Neural progenitor cell (in vitro differentiated cells): ENCODE results near the gene STARD9. TPM values are rescaled to one million over a fixed set of nuclear protein-coding genes. Genes with fewer than 3 reads are reported as not detected.

ENCODE experiments used
- DNase-seq: peaks from one replicate; pipeline ENCODE4 v3.0.0-alpha.2; 2016; ENCODE audit warnings: low spot score
- H2AFZ ChIP-seq: fragments of 200-600 bp; sonication (generic); replicated peaks from 2 replicates; pipeline ENCODE4 v1.6.1; 2016; ENCODE audit warnings: antibody characterized with exemption
- H3F3A ChIP-seq: fragments of 200-600 bp; sonication (generic); 2 replicates; pipeline ENCODE4 v1.6.1; 2016; ENCODE audit warnings: antibody characterized with exemption, low read depth
- H3K27ac ChIP-seq: fragments of 200-600 bp; sonication (generic); 2 replicates; pipeline ENCODE4 v1.5.1; 2016; ENCODE audit warnings: mild to moderate bottlenecking
- H3K27me3 ChIP-seq: fragments of 200-600 bp; sonication (generic); 2 replicates; pipeline ENCODE4 v1.6.1; 2016; ENCODE audit warnings: mild to moderate bottlenecking, moderate library complexity
- H3K36me3 ChIP-seq: fragments of 200-600 bp; sonication (generic); 2 replicates; pipeline ENCODE4 v1.5.1; 2016
- H3K4me1 ChIP-seq: fragments of 200-600 bp; sonication (generic); 2 replicates; pipeline ENCODE4 v1.6.1; 2016; ENCODE audit warnings: mixed run types
- H3K4me2 ChIP-seq: fragments of 200-600 bp; sonication (generic); 2 replicates; pipeline ENCODE4 v1.6.1; 2016
- H3K4me3 ChIP-seq: fragments of 200-600 bp; sonication (generic); 2 replicates; pipeline ENCODE4 v1.5.1; 2016
- H3K79me2 ChIP-seq: fragments of 200-600 bp; sonication (generic); 2 replicates; pipeline ENCODE4 v1.6.1; 2016; ENCODE audit warnings: low read depth
- H3K9ac ChIP-seq: fragments of 200-600 bp; sonication (generic); 2 replicates; pipeline ENCODE4 v1.6.1; 2016
- H3K9me3 ChIP-seq: fragments of 200-600 bp; sonication (generic); 2 replicates; pipeline ENCODE4 v1.5.1; 2016; ENCODE audit warnings: low read depth
- H4K20me1 ChIP-seq: fragments of 200-600 bp; sonication (generic); 2 replicates; pipeline ENCODE4 v1.6.1; 2016; ENCODE audit warnings: low read depth
- H3K27ac Mint-ChIP-seq: 3 replicates; pipeline ENCODE4 v1.8.0; 2021; ENCODE audit warnings: mixed read lengths
- H3K27me3 Mint-ChIP-seq: 2 replicates; pipeline ENCODE4 v1.8.0; 2022; ENCODE audit warnings: low read depth, mild to moderate bottlenecking, inconsistent platforms, moderate library complexity, mixed read lengths; ENCODE audit not compliant: insufficient read depth
- H3K36me3 Mint-ChIP-seq: 3 replicates; pipeline ENCODE4 v1.8.0; 2021; ENCODE audit warnings: mixed read lengths
- H3K4me1 Mint-ChIP-seq: 3 replicates; pipeline ENCODE4 v1.8.0; 2021; ENCODE audit warnings: mixed read lengths
- H3K4me3 Mint-ChIP-seq: 3 replicates; pipeline ENCODE4 v1.8.0; 2021; ENCODE audit warnings: mild to moderate bottlenecking, moderate library complexity, mixed read lengths
- H3K9me3 Mint-ChIP-seq: 3 replicates; pipeline ENCODE4 v1.8.0; 2020; ENCODE audit warnings: mixed read lengths
- EZH2 ChIP-seq: fragments of 200-600 bp; sonication (generic); IDR thresholded peaks from 2 replicates; pipeline ENCODE4 v1.6.1; 2017; ENCODE audit warnings: antibody characterized with exemption, mild to moderate bottlenecking, moderate library complexity
- EZH2phosphoT487 ChIP-seq: fragments of 200-600 bp; sonication (generic); IDR thresholded peaks from 2 replicates; pipeline ENCODE4 v1.6.1; 2017; ENCODE audit warnings: antibody characterized with exemption
- total RNA-seq: library from RNA; depleted of rRNA; stranded (reverse); fragments of >200 nt; gene quantifications from 2 replicates; pipeline ENCODE4 v1.2.3, GENCODE V29; 2015; ENCODE audit warnings: low replicate concordance
- TF ChIP-seq, protein P1 (sequence below): fragments of 200-600 bp; sonication (generic); IDR thresholded peaks from 2 replicates; pipeline ENCODE4 v1.5.1; 2017; ENCODE audit warnings: antibody characterized with exemption, mild to moderate bottlenecking

Gene STARD9
- total RNA-seq, 1 donor from 2014 or later: 11.9 TPM

DNA sequence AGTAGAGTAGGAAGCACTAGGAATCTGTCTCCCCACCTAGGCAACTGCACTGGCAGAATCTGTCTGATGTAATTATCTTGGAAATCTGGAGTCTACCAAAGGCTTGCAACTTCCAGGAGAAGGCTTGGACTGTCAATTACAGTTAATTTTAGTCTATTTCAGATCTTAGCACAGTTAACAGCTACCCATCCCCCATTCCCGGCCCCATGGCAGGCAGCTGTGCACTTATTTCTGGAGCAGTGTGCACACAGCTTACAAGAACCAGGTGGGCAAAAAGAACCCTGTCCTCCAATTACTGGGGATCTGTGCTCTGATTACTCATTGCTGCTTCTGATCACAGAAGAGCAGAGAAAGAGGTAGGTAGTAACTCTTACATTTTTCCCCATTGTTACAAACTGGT, 173.9 kb downstream of the STARD9 start:
- Histone ChIP-seq H3K27ac (no peak overlapping the region), H2AFZ (no peak overlapping the region), H4K20me1 (peaks cover 2% of the 10 kb centered on the region), H3K27me3 (no peaks in the 10 kb centered on the region), H3F3A (no peaks in the 10 kb centered on the region), H3K4me2 (no peak overlapping the region), H3K4me3 (no peak overlapping the region), H3K79me2 (no peaks in the 10 kb centered on the region), H3K9ac (no peak overlapping the region), H3K9me3 (no peaks in the 10 kb centered on the region), H3K4me1 (no peaks in the 10 kb centered on the region), H3K36me3 (no peaks in the 10 kb centered on the region)
- no peak for DNase-seq
- peaks cover 44% of the 10 kb centered on the region for H3K36me3 Mint-ChIP-seq
- H3K9me3 Mint-ChIP-seq: peaks cover 11% of the 10 kb centered on the region
- H3K27me3 Mint-ChIP-seq: peaks cover 2% of the 10 kb centered on the region
- H3K4me3 Mint-ChIP-seq: no peak overlapping the region
- H3K4me1 Mint-ChIP-seq: no peaks in the 10 kb centered on the region
- H3K27ac Mint-ChIP-seq: no peak overlapping the region
- TF ChIP-seq EZH2phosphoT487 (no peak), EZH2 (no peak)
- TF ChIP-seq, protein P1, sequence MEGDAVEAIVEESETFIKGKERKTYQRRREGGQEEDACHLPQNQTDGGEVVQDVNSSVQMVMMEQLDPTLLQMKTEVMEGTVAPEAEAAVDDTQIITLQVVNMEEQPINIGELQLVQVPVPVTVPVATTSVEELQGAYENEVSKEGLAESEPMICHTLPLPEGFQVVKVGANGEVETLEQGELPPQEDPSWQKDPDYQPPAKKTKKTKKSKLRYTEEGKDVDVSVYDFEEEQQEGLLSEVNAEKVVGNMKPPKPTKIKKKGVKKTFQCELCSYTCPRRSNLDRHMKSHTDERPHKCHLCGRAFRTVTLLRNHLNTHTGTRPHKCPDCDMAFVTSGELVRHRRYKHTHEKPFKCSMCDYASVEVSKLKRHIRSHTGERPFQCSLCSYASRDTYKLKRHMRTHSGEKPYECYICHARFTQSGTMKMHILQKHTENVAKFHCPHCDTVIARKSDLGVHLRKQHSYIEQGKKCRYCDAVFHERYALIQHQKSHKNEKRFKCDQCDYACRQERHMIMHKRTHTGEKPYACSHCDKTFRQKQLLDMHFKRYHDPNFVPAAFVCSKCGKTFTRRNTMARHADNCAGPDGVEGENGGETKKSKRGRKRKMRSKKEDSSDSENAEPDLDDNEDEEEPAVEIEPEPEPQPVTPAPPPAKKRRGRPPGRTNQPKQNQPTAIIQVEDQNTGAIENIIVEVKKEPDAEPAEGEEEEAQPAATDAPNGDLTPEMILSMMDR: no peak

DNA sequence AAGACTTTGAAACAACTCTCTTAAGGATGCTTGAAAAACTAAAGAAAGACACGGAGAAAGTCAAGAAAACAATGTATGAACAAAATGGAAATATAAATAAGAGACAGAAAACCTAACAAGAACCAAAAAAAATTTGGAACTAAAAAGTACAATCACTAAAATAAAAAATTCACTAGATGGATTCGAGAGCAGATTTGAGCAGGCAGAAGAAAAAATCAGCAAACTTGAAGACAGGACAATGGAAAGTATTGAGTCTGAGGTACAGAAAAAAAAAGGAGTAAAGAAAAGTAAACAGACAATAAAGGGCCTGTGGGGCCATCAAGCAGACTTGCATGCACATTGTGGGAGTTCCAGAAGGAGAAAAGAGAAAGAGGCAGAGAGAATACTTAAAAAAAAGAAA, 174.9 kb downstream of the STARD9 start:
- Histone ChIP-seq H3K4me1 (no peaks in the 10 kb centered on the region), H3K4me2 (no peak overlapping the region), H3K9ac (no peak overlapping the region), H3K9me3 (no peaks in the 10 kb centered on the region), H3K27me3 (no peaks in the 10 kb centered on the region), H3F3A (no peaks in the 10 kb centered on the region), H2AFZ (no peak overlapping the region), H3K4me3 (no peak overlapping the region), H3K79me2 (no peaks in the 10 kb centered on the region), H3K36me3 (no peaks in the 10 kb centered on the region), H3K27ac (no peak overlapping the region), H4K20me1 (peaks cover 2% of the 10 kb centered on the region)
- Mint-ChIP-seq H3K36me3 (peaks cover 42% of the 10 kb centered on the region), H3K4me3 (no peak overlapping the region), H3K27ac (no peak overlapping the region), H3K9me3 (peaks cover 11% of the 10 kb centered on the region), H3K4me1 (no peaks in the 10 kb centered on the region), H3K27me3 (peaks cover 2% of the 10 kb centered on the region)
- no peak for DNase-seq
- TF ChIP-seq EZH2 (no peak), EZH2phosphoT487 (no peak)
- TF ChIP-seq, protein P1: no peak

DNA sequence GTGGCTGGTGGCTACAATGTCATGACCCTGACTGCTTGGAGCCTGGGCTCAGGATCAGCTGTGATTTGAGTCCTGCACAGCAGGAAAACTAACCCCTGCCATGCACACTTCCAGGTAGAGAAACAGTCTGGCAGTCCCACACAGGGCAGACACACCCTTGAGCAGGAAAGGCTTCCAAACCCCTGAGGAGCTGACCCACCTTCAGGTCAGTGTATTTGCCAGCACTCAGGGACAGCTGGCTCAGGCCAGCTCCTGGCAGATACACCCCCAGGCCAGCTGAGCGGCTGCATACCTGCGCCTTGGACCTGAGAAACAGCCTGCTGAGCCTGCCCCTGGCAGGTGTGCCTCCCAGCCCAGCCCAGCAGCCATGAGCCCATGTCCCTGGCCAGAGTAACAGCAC, 183.7 kb downstream of the STARD9 start:
- H3F3A ChIP-seq: peaks cover 2% of the 10 kb centered on the region
- no peaks in the 10 kb centered on the region for H4K20me1 ChIP-seq
- H3K79me2 ChIP-seq: no peaks in the 10 kb centered on the region
- TF ChIP-seq, protein P1: no peak
- TF ChIP-seq EZH2phosphoT487 (no peak), EZH2 (no peak)
- Mint-ChIP-seq H3K27ac (no peak overlapping the region), H3K27me3 (no peaks in the 10 kb centered on the region), H3K4me1 (no peaks in the 10 kb centered on the region), H3K36me3 (peaks cover 29% of the 10 kb centered on the region), H3K4me3 (no peak overlapping the region), H3K9me3 (peaks cover 29% of the 10 kb centered on the region)
- no peak overlapping the region for H3K4me2 ChIP-seq
- peaks cover 3% of the 10 kb centered on the region for H3K4me1 ChIP-seq
- H3K9me3 ChIP-seq: peaks cover 20% of the 10 kb centered on the region
- H3K27me3 ChIP-seq: no peaks in the 10 kb centered on the region
- H3K9ac ChIP-seq: no peak overlapping the region
- H3K4me3 ChIP-seq: no peak overlapping the region
- H3K36me3 ChIP-seq: peaks cover 5% of the 10 kb centered on the region
- DNase-seq: no peak
- H2AFZ ChIP-seq: no peak overlapping the region
- no peak overlapping the region for H3K27ac ChIP-seq
